Lower leg skin (tissue), 4 donors: ENCODE data around the gene EHF. TPM values are rescaled to one million over a fixed set of nuclear protein-coding genes. Genes with fewer than 3 reads are reported as not detected.

Source experiments
- DNase-seq, 2 donors: peaks; one replicate each; pipeline ENCODE4 v3.0.0-alpha.2; 2019; ENCODE audit warnings: low spot score in 2 of 2
- H3K4me3 ChIP-seq: fragments of 200-600 bp; sonication (generic); 2 replicates; pipeline ENCODE4 v1.5.1; 2017; ENCODE audit warnings: mild to moderate bottlenecking, low read depth; ENCODE audit not compliant: poor library complexity, severe bottlenecking
- CTCF ChIP-seq, 3 donors: fragments of 450-650 bp; IDR thresholded peaks; one replicate each; pipeline ENCODE4 v1.5.1; 2016; ENCODE audit warnings: antibody characterized with exemption in 3 of 3, mild to moderate bottlenecking in 3 of 3, moderate library complexity in 2 of 3
- POLR2A ChIP-seq, 2 donors: fragments of 450-650 bp; IDR thresholded peaks; one replicate each; pipeline ENCODE4 v1.6.1; 2016 to 2017; ENCODE audit warnings: antibody characterized with exemption in 2 of 2, mild to moderate bottlenecking in 1 of 2, moderate library complexity in 1 of 2
- WGBS, 2 donors: methylation state at CpG; one replicate each; pipeline ENCODE4 v1.1.5; 2018; 5-methylcytosine and 5-hydroxymethylcytosine counted together
- intact Hi-C: fragments of 100-400 bp; cut with DNase I; formaldehyde crosslinking; loops from one replicate; pipeline ENCODE4 v1.15.0; 2023; ENCODE audit warnings: low total_unique reads
- total RNA-seq, 4 donors: library from RNA; depleted of rRNA; stranded (reverse); fragments of >200 nt; gene quantifications; one replicate each; pipeline ENCODE4 v1.1.0, GENCODE V29; 2016

EHF gene
- total RNA-seq, 4 donors from 2014 or later: 58.2 to 130 (median 86.3) TPM

GRCh38 chr11:34640050-34640923, 19.4 kb downstream of the EHF start:
- no peak overlapping the region for H3K4me3 ChIP-seq
- 40 to 48% methylated on average over 8 of the region's 8 CpGs for WGBS, 2 donors
- no peak for TF ChIP-seq CTCF (IDR thresholded peaks at IDR 0.05)
- no peak for TF ChIP-seq POLR2A (IDR thresholded peaks at IDR 0.05)
- DNase-seq: no peak
- intact Hi-C loops: no loop called here

GRCh38 chr11:34640924-34641275, 20.0 kb downstream of the EHF start:
- 35 to 62% methylated on average over 2 of the region's 2 CpGs for WGBS, 2 donors
- no peak for DNase-seq
- intact Hi-C loops: no loop called here
- no peak overlapping the region for H3K4me3 ChIP-seq
- TF ChIP-seq POLR2A (IDR thresholded peaks at IDR 0.05): no peak
- no peak for TF ChIP-seq CTCF (IDR thresholded peaks at IDR 0.05)

- intact Hi-C loops: no loop called here
- 38 to 40% methylated on average over 5 of the region's 5 CpGs for WGBS, 2 donors
- no peak overlapping the region for H3K4me3 ChIP-seq
- DNase-seq: no peak
- TF ChIP-seq POLR2A (IDR thresholded peaks at IDR 0.05): no peak
- TF ChIP-seq CTCF (IDR thresholded peaks at IDR 0.05): no peak
Measured at GRCh38 chr11:34641456-34641855, 20.6 kb downstream of the EHF start.

DNA sequence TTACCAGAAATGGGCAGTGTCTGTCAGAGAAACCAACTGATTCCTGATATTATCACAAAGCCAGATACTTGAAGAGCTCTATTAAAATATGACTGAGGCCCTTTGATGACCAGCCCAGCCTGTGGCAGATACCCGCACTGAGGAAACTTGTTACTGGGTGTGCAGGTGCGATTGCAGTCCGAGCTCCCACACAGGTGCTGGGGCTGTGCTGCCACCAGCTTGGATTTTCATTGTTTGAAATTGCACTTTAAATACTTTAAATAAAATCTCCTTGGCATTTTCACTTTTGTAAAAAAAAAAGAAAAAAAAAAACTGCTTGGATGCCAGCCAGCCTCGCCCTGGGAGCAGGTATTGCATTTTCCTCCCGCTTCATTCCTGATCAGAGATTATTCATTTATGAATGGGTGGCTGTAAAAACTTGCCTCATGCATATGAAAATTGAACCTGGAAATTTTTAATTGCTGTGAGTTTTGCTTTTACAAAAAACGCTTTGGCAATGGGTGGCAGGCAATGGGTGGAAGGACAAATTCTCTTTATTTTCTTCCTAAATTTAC, 21.2 kb downstream of the EHF start:
- TF ChIP-seq POLR2A (IDR thresholded peaks at IDR 0.05) (no peak), CTCF (IDR thresholded peaks at IDR 0.05) (no peak)
- no peak overlapping the region for H3K4me3 ChIP-seq
- no peak for DNase-seq
- 51 to 58% methylated on average over 6 of the region's 6 CpGs for WGBS, 2 donors
- intact Hi-C loops: no loop called here

- no peak for TF ChIP-seq CTCF (IDR thresholded peaks at IDR 0.05)
- TF ChIP-seq POLR2A (IDR thresholded peaks at IDR 0.05): no peak
- WGBS, 2 donors: 56 to 58% methylated on average over 6 of the region's 6 CpGs
- intact Hi-C loops: no loop called here
- DNase-seq: no peak
- no peak overlapping the region for H3K4me3 ChIP-seq
Measured at GRCh38 chr11:34642873-34643272, 22.0 kb downstream of the EHF start.
